GM23338 (cell line): Measurements from ENCODE around the gene TMEM63C. TPM values are rescaled to one million over a fixed set of nuclear protein-coding genes. Genes with fewer than 3 reads are reported as not detected.
A peak's percentile ranks its signal among the peaks of the same experiment; 100 is the strongest.

Source experiments
- ATAC-seq: fragments of 200-7000 bp; cut with Tn5 transposase; 3 replicates; pipeline ENCODE4 v1.9.1; 2020
- DNase-seq: peaks from one replicate; pipeline ENCODE4 v3.0.0-alpha.2; 2015; ENCODE audit warnings: low spot score
- H2AFZ ChIP-seq: fragments of 200-600 bp; sonication (generic); 2 replicates; pipeline ENCODE4 v1.8.0; 2016; ENCODE audit warnings: antibody characterized with exemption, mild to moderate bottlenecking, moderate library complexity
- H3F3A ChIP-seq: fragments of 200-600 bp; sonication (generic); replicated peaks from 2 replicates; pipeline ENCODE4 v1.8.0; 2017; ENCODE audit warnings: antibody characterized with exemption, mixed run types, low read depth
- H3K27ac ChIP-seq: fragments of 200-600 bp; sonication (generic); 2 replicates; pipeline ENCODE4 v1.6.1; 2016; ENCODE audit warnings: low read depth
- H3K27me3 ChIP-seq: fragments of 200-600 bp; sonication (generic); 2 replicates; pipeline ENCODE4 v1.8.0; 2016; ENCODE audit warnings: mild to moderate bottlenecking, mixed run types, moderate library complexity; ENCODE audit not compliant: insufficient read depth
- H3K36me3 ChIP-seq: fragments of 200-600 bp; sonication (generic); 2 replicates; pipeline ENCODE4 v1.8.0; 2016; ENCODE audit warnings: mild to moderate bottlenecking; ENCODE audit not compliant: insufficient read depth
- H3K4me1 ChIP-seq: fragments of 200-600 bp; sonication (generic); 2 replicates; pipeline ENCODE4 v1.8.0; 2016; ENCODE audit warnings: mild to moderate bottlenecking, moderate library complexity; ENCODE audit not compliant: insufficient read depth
- H3K4me2 ChIP-seq: fragments of 200-600 bp; sonication (generic); 2 replicates; pipeline ENCODE4 v1.7.1; 2017; ENCODE audit warnings: mixed run types
- H3K4me3 ChIP-seq: fragments of 200-600 bp; sonication (generic); 2 replicates; pipeline ENCODE4 v1.6.1; 2016; ENCODE audit warnings: mixed run types
- H3K79me2 ChIP-seq: fragments of 200-600 bp; sonication (generic); replicated peaks from 2 replicates; pipeline ENCODE4 v1.8.0; 2017; ENCODE audit warnings: mild to moderate bottlenecking; ENCODE audit not compliant: insufficient read depth
- H3K9me2 ChIP-seq: fragments of 200-600 bp; sonication (generic); 2 replicates; pipeline ENCODE4 v1.8.0; 2017; ENCODE audit not compliant: insufficient read depth
- H4K20me1 ChIP-seq: fragments of 200-600 bp; sonication (generic); replicated peaks from 2 replicates; pipeline ENCODE4 v1.8.0; 2017; ENCODE audit warnings: mild to moderate bottlenecking; ENCODE audit not compliant: insufficient read depth
- H3K27ac Mint-ChIP-seq: 2 replicates; pipeline ENCODE4 v1.8.0; 2020; ENCODE audit warnings: inconsistent platforms, mild to moderate bottlenecking, moderate library complexity, mixed read lengths
- H3K27me3 Mint-ChIP-seq: 3 replicates; pipeline ENCODE4 v1.8.0; 2022; ENCODE audit warnings: low read depth, mild to moderate bottlenecking, moderate library complexity, mixed read lengths, inconsistent platforms; ENCODE audit not compliant: insufficient read depth, poor library complexity
- H3K36me3 Mint-ChIP-seq: 3 replicates; pipeline ENCODE4 v1.8.0; 2021; ENCODE audit warnings: low read depth, mild to moderate bottlenecking, inconsistent platforms, moderate library complexity, mixed read lengths
- H3K4me1 Mint-ChIP-seq: 3 replicates; pipeline ENCODE4 v1.8.0; 2020; ENCODE audit warnings: mild to moderate bottlenecking, inconsistent platforms, mixed read lengths
- H3K4me3 Mint-ChIP-seq: 3 replicates; pipeline ENCODE4 v1.8.0; 2021; ENCODE audit warnings: moderate library complexity, mild to moderate bottlenecking, inconsistent platforms, mixed read lengths
- H3K9me3 Mint-ChIP-seq: 3 replicates; pipeline ENCODE4 v1.8.0; 2020; ENCODE audit warnings: moderate library complexity, mild to moderate bottlenecking, inconsistent platforms, mixed read lengths
- EZH2phosphoT487 ChIP-seq: fragments of 200-600 bp; sonication (generic); IDR thresholded peaks from one replicate; pipeline ENCODE4 v1.8.1; 2018; ENCODE audit warnings: antibody characterized with exemption; ENCODE audit not compliant: unreplicated experiment
- JUNB ChIP-seq: IDR thresholded peaks from one replicate; pipeline ENCODE4 v1.6.1; 2016; ENCODE audit warnings: antibody characterized with exemption; ENCODE audit not compliant: unreplicated experiment
- NANOG ChIP-seq: IDR thresholded peaks from 2 replicates; pipeline ENCODE4 v1.6.1; 2016; ENCODE audit warnings: antibody characterized with exemption, borderline replicate concordance
- POLR2AphosphoS5 ChIP-seq: IDR thresholded peaks from 2 replicates; pipeline ENCODE4 v1.6.1; 2016; ENCODE audit warnings: antibody characterized with exemption, low read depth
- ZNF114 ChIP-seq: fragments of 250-450 bp; sonication (Bioruptor Pico); IDR thresholded peaks from 2 replicates; pipeline ENCODE4 v1.5.0; 2020; ENCODE audit warnings: mild to moderate bottlenecking, moderate library complexity
- polyA plus RNA-seq: library from polyadenylated mRNA; unstranded; fragments of >200 nt; fragmentation: Nextera tagmentation; extraction: Ambion mirVana; gene quantifications from 2 replicates; pipeline ENCODE4 v1.2.1, GENCODE V29; 2016
- total RNA-seq: library from RNA; depleted of rRNA; stranded (reverse); fragments of >200 nt; shearing (Covaris generic); gene quantifications from 2 replicates; pipeline ENCODE4 v1.2.3, GENCODE V29; 2014
- TF ChIP-seq, protein P1 (sequence below), 2 experiments: fragments of 200-600 bp in 1 of 2; sonication (generic) in 1 of 2; conservative IDR thresholded peaks; 2 replicates each; pipeline versions ENCODE4 v1.5.1 to v1.6.1; 2016 to 2017; ENCODE audit warnings: antibody characterized with exemption in 2 of 2, low read depth in 2 of 2, mild to moderate bottlenecking in 2 of 2, moderate library complexity in 1 of 2
- TF ChIP-seq, protein P2 (sequence below): IDR thresholded peaks from one replicate; pipeline ENCODE4 v1.6.1; 2018; ENCODE audit warnings: antibody characterized with exemption; ENCODE audit not compliant: unreplicated experiment

Gene TMEM63C
- total and polyA plus RNA-seq, 2 experiments from 2014 or later, result 2.1 to 6.3 TPM

DNA sequence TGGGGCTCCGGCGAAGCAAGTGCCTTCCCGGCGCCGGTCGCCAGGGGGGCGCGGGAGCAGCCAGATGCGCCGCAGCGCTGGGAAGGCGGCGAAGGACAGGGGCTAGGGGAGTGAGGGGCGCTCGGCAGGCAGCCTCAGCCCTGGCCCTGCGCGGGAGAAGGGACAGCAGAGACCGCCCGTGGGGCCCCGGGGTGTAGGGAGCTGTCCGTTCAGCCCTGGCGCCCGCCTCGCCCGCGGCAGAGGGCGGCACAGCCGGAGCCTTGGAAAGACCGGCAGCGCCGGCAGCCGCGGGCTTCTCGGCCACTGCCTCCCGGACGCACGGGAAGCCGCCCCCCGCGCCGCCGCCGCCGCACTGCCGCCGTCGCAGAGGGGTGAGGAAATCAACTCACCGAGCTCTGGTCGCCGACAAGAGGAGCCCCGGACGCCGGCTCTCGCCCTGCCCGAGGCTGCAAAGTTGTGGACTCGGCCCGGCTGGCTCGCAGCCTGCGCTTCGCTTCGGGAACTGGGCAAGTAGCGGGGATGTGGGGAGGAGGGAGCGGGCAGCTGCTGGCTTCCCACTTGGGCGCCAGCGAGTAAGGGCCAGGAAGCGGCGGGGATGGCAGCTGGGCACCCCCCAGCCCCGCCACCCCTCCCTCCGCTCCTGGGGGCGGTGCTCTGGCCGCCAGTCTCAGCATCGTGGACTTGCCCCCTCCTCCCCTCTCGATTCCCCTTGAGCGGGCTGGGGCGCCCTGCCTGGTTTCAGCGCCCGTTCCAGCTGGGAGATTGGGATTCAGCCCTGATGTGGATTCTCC lies 40.2 kb upstream of the TMEM63C start, which contains the start of gene ZDHHC22:
TSS of gene ZDHHC22 (minus strand) at position 578 of the 791 bp plus-strand sequence. CDS start 2,053 bp downstream, outside the sequence.
- Mint-ChIP-seq H3K36me3 (peaks cover 27% of the 10 kb centered on the region), H3K4me1 (peaks cover 56% of the 10 kb centered on the region), H3K4me3 (peak within 1 kb of the TSS; percentile 94), H3K27ac (peak within 1 kb of the TSS; percentile 90), H3K9me3 (no peaks in the 10 kb centered on the region; the same call in 2 of the 3 replicates), H3K27me3 (peaks cover 24% of the 10 kb centered on the region)
- Histone ChIP-seq H3K4me1 (peaks cover 56% of the 10 kb centered on the region), H3K4me2 (peak within 1 kb of the TSS; percentile 91), H4K20me1 (peaks cover 26% of the 10 kb centered on the region), H3K79me2 (peaks cover 49% of the 10 kb centered on the region), H3K9me2 (no peaks in the 10 kb centered on the region), H3F3A (peaks cover 9% of the 10 kb centered on the region), H2AFZ (peak within 1 kb of the TSS; percentile 89), H3K36me3 (peaks cover 12% of the 10 kb centered on the region), H3K4me3 (peak within 1 kb of the TSS; percentile 93), H3K27me3 (no peaks in the 10 kb centered on the region), H3K27ac (peak within 1 kb of the TSS; percentile 91)
- no peak for TF ChIP-seq ZNF114 (CRISPR knock-in tag)
- TF ChIP-seq JUNB, result no peak
- TF ChIP-seq POLR2AphosphoS5, result peak; percentile 36; the same call in 1 of the 2 replicates
- TF ChIP-seq, protein P1, sequence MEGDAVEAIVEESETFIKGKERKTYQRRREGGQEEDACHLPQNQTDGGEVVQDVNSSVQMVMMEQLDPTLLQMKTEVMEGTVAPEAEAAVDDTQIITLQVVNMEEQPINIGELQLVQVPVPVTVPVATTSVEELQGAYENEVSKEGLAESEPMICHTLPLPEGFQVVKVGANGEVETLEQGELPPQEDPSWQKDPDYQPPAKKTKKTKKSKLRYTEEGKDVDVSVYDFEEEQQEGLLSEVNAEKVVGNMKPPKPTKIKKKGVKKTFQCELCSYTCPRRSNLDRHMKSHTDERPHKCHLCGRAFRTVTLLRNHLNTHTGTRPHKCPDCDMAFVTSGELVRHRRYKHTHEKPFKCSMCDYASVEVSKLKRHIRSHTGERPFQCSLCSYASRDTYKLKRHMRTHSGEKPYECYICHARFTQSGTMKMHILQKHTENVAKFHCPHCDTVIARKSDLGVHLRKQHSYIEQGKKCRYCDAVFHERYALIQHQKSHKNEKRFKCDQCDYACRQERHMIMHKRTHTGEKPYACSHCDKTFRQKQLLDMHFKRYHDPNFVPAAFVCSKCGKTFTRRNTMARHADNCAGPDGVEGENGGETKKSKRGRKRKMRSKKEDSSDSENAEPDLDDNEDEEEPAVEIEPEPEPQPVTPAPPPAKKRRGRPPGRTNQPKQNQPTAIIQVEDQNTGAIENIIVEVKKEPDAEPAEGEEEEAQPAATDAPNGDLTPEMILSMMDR (conservative IDR thresholded peaks at IDR 0.05; ENCODE audit: low read depth in 2 of 2), result peak; percentile 32 to 59; a peak in 3 of 4 replicates
- TF ChIP-seq, protein P2, sequence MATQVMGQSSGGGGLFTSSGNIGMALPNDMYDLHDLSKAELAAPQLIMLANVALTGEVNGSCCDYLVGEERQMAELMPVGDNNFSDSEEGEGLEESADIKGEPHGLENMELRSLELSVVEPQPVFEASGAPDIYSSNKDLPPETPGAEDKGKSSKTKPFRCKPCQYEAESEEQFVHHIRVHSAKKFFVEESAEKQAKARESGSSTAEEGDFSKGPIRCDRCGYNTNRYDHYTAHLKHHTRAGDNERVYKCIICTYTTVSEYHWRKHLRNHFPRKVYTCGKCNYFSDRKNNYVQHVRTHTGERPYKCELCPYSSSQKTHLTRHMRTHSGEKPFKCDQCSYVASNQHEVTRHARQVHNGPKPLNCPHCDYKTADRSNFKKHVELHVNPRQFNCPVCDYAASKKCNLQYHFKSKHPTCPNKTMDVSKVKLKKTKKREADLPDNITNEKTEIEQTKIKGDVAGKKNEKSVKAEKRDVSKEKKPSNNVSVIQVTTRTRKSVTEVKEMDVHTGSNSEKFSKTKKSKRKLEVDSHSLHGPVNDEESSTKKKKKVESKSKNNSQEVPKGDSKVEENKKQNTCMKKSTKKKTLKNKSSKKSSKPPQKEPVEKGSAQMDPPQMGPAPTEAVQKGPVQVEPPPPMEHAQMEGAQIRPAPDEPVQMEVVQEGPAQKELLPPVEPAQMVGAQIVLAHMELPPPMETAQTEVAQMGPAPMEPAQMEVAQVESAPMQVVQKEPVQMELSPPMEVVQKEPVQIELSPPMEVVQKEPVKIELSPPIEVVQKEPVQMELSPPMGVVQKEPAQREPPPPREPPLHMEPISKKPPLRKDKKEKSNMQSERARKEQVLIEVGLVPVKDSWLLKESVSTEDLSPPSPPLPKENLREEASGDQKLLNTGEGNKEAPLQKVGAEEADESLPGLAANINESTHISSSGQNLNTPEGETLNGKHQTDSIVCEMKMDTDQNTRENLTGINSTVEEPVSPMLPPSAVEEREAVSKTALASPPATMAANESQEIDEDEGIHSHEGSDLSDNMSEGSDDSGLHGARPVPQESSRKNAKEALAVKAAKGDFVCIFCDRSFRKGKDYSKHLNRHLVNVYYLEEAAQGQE, result peak; percentile 28
- ATAC-seq (peak; percentile 73), DNase-seq (peak; percentile 87)

DNA sequence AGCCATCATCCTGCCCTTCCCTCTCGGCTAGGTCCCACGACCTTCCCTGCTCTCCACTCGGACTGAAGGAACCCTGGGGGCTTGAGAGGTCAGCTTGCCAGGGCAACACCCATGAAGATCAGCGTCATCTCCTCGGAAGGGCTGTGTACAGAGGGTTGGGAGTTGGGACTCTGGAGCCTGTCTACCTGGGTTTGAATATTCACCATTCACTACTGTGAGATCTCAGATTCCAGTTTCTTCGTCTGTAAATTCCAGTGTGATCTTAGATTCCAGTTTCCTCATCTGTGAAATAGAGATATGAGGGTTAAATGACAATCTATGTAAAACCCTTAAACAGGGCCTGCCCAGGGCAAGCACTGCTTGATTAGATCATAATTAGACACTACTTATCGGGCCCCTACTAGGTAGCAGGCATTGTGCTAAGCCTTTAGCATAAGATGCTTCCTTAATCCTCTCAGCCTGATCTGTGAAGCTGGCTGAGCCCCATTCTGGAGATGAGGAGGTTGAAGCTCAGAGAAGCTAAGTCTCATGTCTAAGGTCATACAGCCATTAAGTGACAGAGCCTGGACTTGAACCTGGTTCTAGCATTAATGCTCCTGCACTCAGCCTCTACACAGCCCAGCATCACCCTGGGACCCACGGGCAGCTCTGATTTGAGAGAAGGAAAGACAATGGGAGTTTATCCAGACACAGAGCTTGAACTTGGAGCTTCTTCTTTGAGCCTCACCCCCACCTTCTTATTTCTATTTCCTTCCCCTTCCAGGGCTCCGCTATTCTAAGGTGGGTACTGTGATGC lies 39.4 kb upstream of the TMEM63C start:
- H2AFZ ChIP-seq, result peak overlapping the region; percentile 89
- peak overlapping the region; percentile 91 for H3K4me2 ChIP-seq
- 0 out of 2 replicates have a peak, but pooled peaks have one; percentile 4 for TF ChIP-seq POLR2AphosphoS5
- TF ChIP-seq, protein P2, result no peak
- TF ChIP-seq NANOG, result no peak
- TF ChIP-seq, protein P1 (conservative IDR thresholded peaks at IDR 0.05; ENCODE audit: low read depth in 2 of 2), result no peak
- TF ChIP-seq EZH2phosphoT487, result no peak

More for the DNA sequence above, 39.4 kb upstream of the TMEM63C start:
- H3K4me1 Mint-ChIP-seq, result peaks cover 61% of the 10 kb centered on the region
- Histone ChIP-seq H3K9me2 (no peaks in the 10 kb centered on the region), H3K4me1 (peaks cover 62% of the 10 kb centered on the region), H3K27me3 (no peaks in the 10 kb centered on the region), H3F3A (peaks cover 9% of the 10 kb centered on the region), H4K20me1 (peaks cover 19% of the 10 kb centered on the region), H3K36me3 (0 out of 2 replicates have a peak, but pooled peaks cover 6% of the 10 kb centered on the region), H3K27ac (peak overlapping the region; percentile 91), H3K79me2 (peaks cover 49% of the 10 kb centered on the region), H3K4me3 (peak overlapping the region; percentile 93)
- no peak for ATAC-seq
- H3K36me3 Mint-ChIP-seq, result peaks cover 19% of the 10 kb centered on the region
- peak overlapping the region; percentile 90 for H3K27ac Mint-ChIP-seq
- no peaks in the 10 kb centered on the region; the same call in 2 of the 3 replicates for H3K9me3 Mint-ChIP-seq
- peaks cover 20% of the 10 kb centered on the region for H3K27me3 Mint-ChIP-seq
- H3K4me3 Mint-ChIP-seq, result peak overlapping the region; percentile 93
- no peak for DNase-seq
